ENCODE measurements around the gene CASQ1.

DNA sequence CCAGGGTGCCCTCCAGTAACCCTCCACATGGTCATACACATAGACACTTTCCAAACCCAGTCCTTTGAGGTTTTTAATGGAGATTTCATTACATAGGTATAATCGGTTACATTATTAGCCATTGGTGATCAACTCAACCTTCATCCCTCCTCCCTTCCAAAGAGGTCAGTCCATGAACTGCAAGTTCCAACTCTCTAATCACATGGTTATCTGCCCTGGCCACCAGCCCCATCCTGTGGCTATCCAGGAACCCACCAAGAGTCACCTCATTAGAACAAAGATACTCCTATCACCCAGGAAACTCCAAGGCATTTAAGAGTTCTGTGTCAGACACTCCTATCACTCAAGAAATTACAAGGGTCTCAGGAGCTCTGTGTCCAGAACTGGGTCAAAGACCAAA, 26.8 kb upstream of the CASQ1 start:
- TF ChIP-seq POLR2A (IDR thresholded peaks at IDR 0.05; ENCODE audit: low read depth, low read length), result no peak
- no peak for TF ChIP-seq TAF1 (IDR thresholded peaks at IDR 0.05; ENCODE audit: borderline replicate concordance, low read depth, low read length)
- TF ChIP-seq POLR2AphosphoS5 (IDR thresholded peaks at IDR 0.05; ENCODE audit: low read depth, low read length), result no peak

Measured in GM12892 (cell line).